OCI-LY1 (cell line): ENCODE measurements around the gene ANO8.

Experiments
- H2AFZ ChIP-seq: fragments of 200-600 bp; sonication (generic), shearing (Covaris generic); 2 replicates; pipeline ENCODE4 v1.6.0; 2014; ENCODE audit warnings: antibody characterized with exemption, mild to moderate bottlenecking, low read length
- H3F3A ChIP-seq: fragments of 200-600 bp; sonication (generic), shearing (Covaris generic); 2 replicates; pipeline ENCODE4 v1.6.0; 2014; ENCODE audit warnings: mild to moderate bottlenecking, antibody characterized with exemption, low read length, moderate library complexity; ENCODE audit not compliant: insufficient read depth
- H3K27ac ChIP-seq: fragments of 200-600 bp; sonication (generic); 2 replicates; pipeline ENCODE4 v1.5.1; 2014; ENCODE audit warnings: low read length, mixed run types, mild to moderate bottlenecking, low read depth; ENCODE audit not compliant: poor library complexity, severe bottlenecking
- H3K27me3 ChIP-seq: fragments of 200-600 bp; sonication (generic); 2 replicates; pipeline ENCODE4 v1.6.0; 2014; ENCODE audit warnings: antibody characterized with exemption, mild to moderate bottlenecking, low read length, moderate library complexity; ENCODE audit not compliant: insufficient read depth
- H3K36me3 ChIP-seq: fragments of 200-600 bp; sonication (generic); 2 replicates; pipeline ENCODE4 v1.6.1; 2014; ENCODE audit warnings: mild to moderate bottlenecking, antibody characterized with exemption, low read length, moderate library complexity, mixed read lengths; ENCODE audit not compliant: insufficient read depth
- H3K4me1 ChIP-seq: fragments of 200-600 bp; sonication (generic); 2 replicates; pipeline ENCODE4 v1.5.1; 2014; ENCODE audit warnings: mild to moderate bottlenecking, low read length, moderate library complexity; ENCODE audit not compliant: insufficient read depth, severe bottlenecking
- H3K4me2 ChIP-seq: fragments of 200-600 bp; sonication (generic), shearing (Covaris generic); 2 replicates; pipeline ENCODE4 v1.6.1; 2014; ENCODE audit warnings: low read length
- H3K4me3 ChIP-seq: fragments of 200-600 bp; sonication (generic); 2 replicates; pipeline ENCODE4 v1.5.1; 2014; ENCODE audit warnings: low read length, low read depth, mild to moderate bottlenecking, mixed read lengths; ENCODE audit not compliant: poor library complexity, severe bottlenecking
- H3K79me2 ChIP-seq: fragments of 200-600 bp; shearing (Covaris generic); 2 replicates; pipeline ENCODE4 v1.6.1; 2016; ENCODE audit warnings: mixed run types, low read length, mixed read lengths; ENCODE audit not compliant: insufficient read depth
- H3K9ac ChIP-seq: fragments of 200-600 bp; sonication (generic), shearing (Covaris generic); 2 replicates; pipeline ENCODE4 v1.6.1; 2014; ENCODE audit warnings: mild to moderate bottlenecking, low read length, mixed read lengths
- H3K9me2 ChIP-seq: fragments of 200-600 bp; sonication (generic), shearing (Covaris generic); 2 replicates; pipeline ENCODE4 v1.6.1; 2014; ENCODE audit warnings: low read depth, mild to moderate bottlenecking, low read length, mixed read lengths
- H3K9me3 ChIP-seq: fragments of 200-600 bp; shearing (Covaris generic); 2 replicates; pipeline ENCODE4 v1.6.1; 2014; ENCODE audit warnings: low read length, mixed read lengths
- H4K20me1 ChIP-seq: fragments of 200-600 bp; sonication (generic), shearing (Covaris generic); 2 replicates; pipeline ENCODE4 v1.6.0; 2016; ENCODE audit warnings: mild to moderate bottlenecking, low read length; ENCODE audit not compliant: insufficient read depth
- EZH2 ChIP-seq: fragments of 200-600 bp; sonication (generic), shearing (Covaris generic); IDR thresholded peaks from 2 replicates; pipeline ENCODE4 v1.8.0; 2017; ENCODE audit warnings: borderline replicate concordance, mixed run types, mild to moderate bottlenecking, antibody characterized with exemption, low read length, moderate library complexity, mixed read lengths
- TF ChIP-seq, protein P1 (sequence below): fragments of 200-600 bp; sonication (generic), shearing (Covaris generic); IDR thresholded peaks from 2 replicates; pipeline ENCODE4 v1.5.1; 2017; ENCODE audit warnings: mild to moderate bottlenecking, antibody characterized with exemption, low read length, moderate library complexity, mixed read lengths

Gene ANO8

DNA sequence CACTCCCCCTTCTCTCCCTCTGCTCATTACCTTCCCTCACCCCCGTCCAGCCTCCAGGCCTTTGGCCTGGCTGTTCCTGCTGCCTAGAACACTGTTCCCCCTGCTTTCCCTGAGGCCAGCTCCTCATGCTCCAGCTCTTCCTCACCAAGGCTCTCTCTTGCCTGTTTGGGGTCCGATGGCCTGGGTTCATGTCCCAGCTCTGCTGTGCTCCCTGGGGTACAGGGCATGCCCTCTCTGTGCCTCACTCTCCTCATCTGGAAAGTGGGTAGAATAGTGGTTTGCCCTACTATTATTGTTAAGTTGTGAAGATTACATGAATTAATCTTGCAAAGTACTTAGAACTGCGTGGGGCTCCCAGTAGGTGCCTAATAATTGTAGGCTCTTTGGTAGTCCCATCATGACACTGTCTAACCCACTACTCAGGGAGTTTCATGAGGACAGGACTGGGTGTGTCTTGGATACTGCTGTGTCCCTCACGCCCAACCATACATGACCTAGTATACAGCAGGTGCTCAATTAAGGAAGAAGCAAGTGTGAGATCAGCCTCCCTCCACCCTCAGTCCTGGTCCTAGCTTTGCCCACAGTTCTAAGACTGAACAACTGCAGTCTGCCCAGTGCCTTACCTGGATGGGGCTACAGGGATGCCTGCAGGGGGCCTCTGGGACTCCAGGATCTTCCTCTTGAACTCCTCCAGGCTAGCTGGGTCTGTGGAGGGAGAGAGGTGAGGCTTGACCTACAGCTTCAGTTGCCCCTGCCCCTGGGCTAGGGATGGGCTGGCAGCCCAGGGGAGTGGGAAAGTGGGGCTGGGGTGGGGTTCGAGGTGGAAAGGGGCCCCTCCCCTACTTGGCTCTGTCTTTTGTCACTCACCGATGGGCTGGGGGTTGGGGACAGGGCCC, 25.5 kb upstream of the ANO8 start:
- H3K9ac ChIP-seq, result no peak overlapping the region
- H3F3A ChIP-seq, result no peaks in the 10 kb centered on the region
- H3K27me3 ChIP-seq, result peaks cover 2% of the 10 kb centered on the region; the same call in 1 of the 2 replicates
- H3K4me3 ChIP-seq, result no peak overlapping the region
- no peaks in the 10 kb centered on the region for H3K4me1 ChIP-seq
- H3K27ac ChIP-seq, result no peak overlapping the region
- no peak for TF ChIP-seq EZH2
- TF ChIP-seq, protein P1, sequence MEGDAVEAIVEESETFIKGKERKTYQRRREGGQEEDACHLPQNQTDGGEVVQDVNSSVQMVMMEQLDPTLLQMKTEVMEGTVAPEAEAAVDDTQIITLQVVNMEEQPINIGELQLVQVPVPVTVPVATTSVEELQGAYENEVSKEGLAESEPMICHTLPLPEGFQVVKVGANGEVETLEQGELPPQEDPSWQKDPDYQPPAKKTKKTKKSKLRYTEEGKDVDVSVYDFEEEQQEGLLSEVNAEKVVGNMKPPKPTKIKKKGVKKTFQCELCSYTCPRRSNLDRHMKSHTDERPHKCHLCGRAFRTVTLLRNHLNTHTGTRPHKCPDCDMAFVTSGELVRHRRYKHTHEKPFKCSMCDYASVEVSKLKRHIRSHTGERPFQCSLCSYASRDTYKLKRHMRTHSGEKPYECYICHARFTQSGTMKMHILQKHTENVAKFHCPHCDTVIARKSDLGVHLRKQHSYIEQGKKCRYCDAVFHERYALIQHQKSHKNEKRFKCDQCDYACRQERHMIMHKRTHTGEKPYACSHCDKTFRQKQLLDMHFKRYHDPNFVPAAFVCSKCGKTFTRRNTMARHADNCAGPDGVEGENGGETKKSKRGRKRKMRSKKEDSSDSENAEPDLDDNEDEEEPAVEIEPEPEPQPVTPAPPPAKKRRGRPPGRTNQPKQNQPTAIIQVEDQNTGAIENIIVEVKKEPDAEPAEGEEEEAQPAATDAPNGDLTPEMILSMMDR, result no peak
- no peak overlapping the region for H3K4me2 ChIP-seq
- no peak overlapping the region for H2AFZ ChIP-seq
- no peaks in the 10 kb centered on the region for H3K36me3 ChIP-seq
- H4K20me1 ChIP-seq, result no peaks in the 10 kb centered on the region
- H3K9me2 ChIP-seq, result no peaks in the 10 kb centered on the region
- H3K79me2 ChIP-seq, result no peaks in the 10 kb centered on the region
- no peaks in the 10 kb centered on the region for H3K9me3 ChIP-seq

DNA sequence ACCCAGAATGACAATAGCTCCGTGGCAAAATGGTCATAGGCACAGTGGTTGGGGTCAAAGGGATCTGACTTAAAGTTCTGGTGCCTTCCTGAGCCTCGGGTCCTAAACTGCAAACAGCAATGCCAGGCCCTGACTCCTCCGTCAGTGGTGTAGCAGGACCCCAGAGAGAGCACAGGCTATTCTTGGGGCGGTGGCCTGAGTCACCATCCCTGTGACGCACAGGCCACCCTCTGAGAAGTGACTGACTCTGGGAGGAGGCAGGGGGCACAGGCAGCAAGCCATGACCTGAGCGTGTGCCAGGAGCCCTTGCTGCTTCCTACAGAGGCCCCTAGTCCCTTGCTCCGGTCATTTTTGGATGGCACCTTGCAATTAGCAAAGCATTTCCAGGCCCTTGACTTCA, 23.7 kb upstream of the ANO8 start:
- Histone ChIP-seq H3F3A (no peaks in the 10 kb centered on the region), H3K4me2 (no peak overlapping the region), H3K9me2 (no peaks in the 10 kb centered on the region), H3K4me1 (no peaks in the 10 kb centered on the region), H3K79me2 (no peaks in the 10 kb centered on the region), H3K9me3 (no peaks in the 10 kb centered on the region), H3K36me3 (no peaks in the 10 kb centered on the region), H3K27me3 (no peaks in the 10 kb centered on the region), H3K27ac (no peak overlapping the region), H2AFZ (no peak overlapping the region), H3K4me3 (no peak overlapping the region), H3K9ac (no peak overlapping the region), H4K20me1 (no peaks in the 10 kb centered on the region)
- no peak for TF ChIP-seq EZH2
- TF ChIP-seq, protein P1, result no peak

DNA sequence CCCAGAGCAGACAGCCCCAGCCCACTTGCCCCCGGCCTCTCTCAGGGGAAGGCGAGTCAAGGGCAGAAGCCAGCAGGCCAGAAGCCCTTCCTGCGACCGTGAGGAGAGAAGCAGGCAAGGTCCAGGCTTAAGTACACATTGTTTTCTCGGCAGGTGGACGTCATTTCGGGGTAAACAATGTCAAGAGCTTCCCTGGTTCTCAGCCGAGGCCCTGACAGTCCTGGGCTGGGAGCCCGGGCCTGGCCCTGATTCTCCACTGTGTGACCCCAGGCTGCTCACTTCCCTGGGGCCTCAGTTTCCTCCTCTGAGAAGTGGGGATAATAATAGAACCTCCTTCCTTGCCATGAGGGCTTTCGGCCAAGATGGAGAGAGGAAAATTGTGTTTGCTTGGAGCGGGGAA, 23.1 kb upstream of the ANO8 start:
- H3K36me3 ChIP-seq, result no peaks in the 10 kb centered on the region

More for the DNA sequence above, 23.1 kb upstream of the ANO8 start:
- Histone ChIP-seq H3K79me2 (no peaks in the 10 kb centered on the region), H4K20me1 (no peaks in the 10 kb centered on the region), H3K9ac (no peak overlapping the region), H3K9me2 (no peaks in the 10 kb centered on the region), H3K4me2 (no peak overlapping the region), H3K4me1 (no peaks in the 10 kb centered on the region), H2AFZ (no peak overlapping the region), H3K27me3 (no peaks in the 10 kb centered on the region), H3K9me3 (no peaks in the 10 kb centered on the region), H3F3A (no peaks in the 10 kb centered on the region), H3K27ac (no peak overlapping the region), H3K4me3 (no peak overlapping the region)
- no peak for TF ChIP-seq EZH2
- TF ChIP-seq, protein P1, result no peak
